GM21447 (cell line): ENCODE data around the gene CPB1.

Experiments used
- ATAC-seq: cut with Tn5 transposase; IDR thresholded peaks from one replicate; pipeline ENCODE4 v1.9.1; 2021; ENCODE audit not compliant: unreplicated experiment

CPB1 gene

DNA sequence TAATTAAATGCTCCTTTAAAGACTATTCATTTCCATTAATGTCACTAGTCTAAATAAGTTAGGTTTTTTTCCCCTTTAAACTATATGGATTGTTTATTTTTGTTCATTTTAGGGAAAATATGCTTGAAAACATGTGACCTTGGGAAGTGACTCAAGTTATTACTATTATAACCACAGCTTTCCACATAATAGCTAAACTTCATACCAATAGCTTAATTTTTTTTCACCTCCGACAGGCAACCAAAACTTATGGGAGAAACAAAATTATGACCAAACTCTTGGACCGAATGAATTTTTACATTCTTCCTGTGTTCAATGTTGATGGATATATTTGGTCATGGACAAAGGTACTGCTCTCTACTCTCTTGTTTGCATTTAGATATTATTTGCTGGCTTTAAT, 53.7 kb downstream of the CPB1 start:
- ATAC-seq = no peak

DNA sequence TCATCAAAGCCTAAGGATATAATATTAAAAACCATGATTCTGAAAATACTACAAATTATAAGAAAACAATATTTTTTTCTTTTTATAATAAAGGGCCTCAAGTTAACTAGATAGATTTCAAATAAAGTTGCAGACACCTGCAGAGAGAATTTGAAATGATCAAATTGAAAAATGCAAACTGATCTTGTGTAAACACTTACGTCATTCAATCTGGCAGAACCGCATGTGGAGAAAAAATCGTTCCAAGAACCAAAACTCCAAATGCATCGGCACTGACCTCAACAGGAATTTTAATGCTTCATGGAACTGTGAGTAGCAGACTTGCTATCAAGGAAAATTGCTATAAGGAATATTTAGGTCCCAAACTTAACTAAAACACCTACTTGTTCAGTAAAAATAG, 54.7 kb downstream of the CPB1 start:
- no peak for ATAC-seq

GRCh38 chr3:148883163-148883562, 55.6 kb downstream of the CPB1 start:
- no peak for ATAC-seq

DNA sequence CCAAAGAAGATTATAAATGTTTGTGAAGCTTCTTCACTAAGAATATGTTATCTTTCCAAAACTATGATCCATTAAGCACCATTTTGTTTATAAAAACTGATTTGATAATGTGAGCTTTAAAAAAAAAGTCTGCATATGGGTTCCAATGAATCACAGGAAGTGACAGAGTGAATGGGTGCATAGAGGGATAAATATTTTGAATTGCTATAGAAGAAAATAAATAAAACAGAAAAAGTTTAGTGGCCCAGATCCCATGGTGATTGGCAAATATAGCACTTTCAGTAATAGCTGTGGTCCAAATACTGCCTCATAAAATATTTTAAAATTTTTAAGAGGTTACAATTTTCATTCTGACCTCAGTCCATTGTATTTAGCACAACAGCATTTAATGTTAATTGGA, 56.6 kb downstream of the CPB1 start:
- ATAC-seq = no peak

DNA sequence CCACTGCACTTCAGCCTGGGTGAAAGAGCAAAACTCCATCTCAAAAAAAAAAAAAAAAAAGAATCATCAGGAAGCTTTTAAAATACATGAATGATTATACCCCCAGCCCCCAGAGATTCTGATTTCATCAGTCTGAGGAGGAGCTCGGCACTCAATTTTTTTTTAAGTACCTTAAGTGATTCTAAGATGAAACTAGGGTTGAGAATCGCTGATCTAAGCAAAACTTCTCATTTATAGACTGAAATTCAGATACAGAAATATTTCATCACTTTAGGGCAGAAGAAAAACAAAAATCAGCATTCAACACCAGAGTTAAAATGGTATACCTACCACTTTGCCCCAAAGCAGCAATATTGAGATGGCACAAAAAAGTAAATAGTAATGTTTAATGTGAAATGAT, 62.2 kb downstream of the CPB1 start:
- ATAC-seq = no peak

DNA sequence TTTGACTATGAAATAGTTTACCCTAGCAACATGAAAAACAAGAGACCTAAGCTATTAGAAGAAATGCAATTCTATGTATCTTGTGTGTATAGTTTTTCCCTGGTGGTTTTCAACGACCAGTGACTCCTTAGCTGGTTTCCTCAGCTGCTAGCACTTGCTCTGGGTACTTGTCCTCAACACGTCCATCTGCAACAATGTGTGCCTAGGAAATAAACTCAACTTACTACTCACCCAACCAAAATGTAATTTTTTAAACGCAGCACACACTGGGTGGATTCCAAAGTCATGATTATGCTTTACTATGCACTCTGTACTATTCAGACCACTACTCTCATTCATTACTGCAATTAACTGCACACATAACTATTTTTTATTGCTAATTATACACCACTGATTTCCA, 68.5 kb downstream of the CPB1 start:
- ATAC-seq = no peak

DNA sequence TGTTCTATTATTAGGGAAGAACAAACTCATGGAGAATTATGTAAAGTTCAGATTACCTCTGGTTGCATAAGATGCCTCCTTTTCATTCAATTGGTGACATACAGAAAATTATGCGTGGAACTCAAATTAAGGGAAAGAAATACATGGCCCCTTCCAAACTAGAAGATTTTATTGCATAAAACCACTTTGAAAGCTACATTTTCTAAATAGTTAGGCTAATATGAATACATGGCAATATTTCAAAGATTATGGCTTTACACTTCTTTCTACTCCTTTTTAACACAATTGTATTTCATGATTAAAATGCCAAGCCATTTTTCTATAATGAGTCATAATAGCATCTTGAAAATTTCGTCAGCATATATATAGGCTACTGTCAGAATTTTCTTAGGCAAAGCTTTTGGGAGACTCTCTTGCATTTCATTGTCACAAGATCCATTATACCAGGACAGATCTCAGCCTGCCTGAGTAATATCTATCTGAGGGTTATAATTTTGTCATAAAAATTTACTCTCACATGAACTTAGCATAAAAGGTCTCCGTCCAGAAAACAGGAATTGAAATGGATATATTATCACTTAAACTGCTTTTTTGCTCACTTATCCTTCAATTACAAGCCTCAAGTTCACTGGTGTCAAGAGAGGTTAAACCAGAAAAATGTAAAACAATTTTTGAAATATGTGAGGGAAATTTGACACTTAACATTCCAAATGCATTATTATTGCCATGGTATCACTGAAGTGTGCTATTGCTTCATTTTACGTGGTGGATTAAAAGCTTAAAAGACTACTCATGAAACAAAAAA, 74.6 kb downstream of the CPB1 start:
- no peak for ATAC-seq

DNA sequence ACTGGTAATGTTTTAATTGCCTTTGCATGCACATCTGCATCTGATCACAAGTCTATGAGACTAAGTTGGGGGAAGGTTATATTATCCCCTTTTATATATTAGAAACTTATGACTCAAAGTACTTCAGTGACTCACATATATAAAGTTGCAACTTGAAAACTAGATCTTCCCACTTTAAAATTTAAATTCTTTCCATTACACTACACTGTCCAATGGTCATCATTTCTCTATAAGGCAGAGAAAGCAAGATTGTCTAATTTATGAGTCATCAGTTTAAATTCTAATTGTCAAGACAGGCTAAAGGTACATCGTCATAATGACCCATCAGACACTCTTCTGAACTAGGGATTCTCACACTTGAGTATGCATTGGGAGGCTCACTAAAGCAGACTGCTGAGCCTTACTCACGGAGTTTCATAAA, 75.4 kb downstream of the CPB1 start:
- no peak for ATAC-seq

DNA sequence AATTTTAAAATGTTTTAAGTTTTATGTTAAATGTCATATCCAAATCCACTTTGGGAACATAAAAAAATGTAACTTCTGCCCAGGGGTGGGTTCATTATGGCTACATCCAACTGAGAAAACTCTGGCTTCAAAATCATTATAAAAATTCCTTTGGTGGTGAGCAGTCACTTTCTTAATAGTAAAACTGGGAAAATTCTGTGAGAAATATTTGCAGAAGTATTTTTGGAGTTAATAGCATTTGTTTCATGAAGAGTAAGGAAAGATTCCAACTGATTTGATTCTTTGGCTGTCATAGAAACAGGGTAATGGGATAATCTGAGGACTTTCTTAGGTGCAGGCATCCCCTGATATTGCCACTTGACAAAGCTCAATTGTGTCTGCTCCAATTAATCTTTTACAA, 76.3 kb downstream of the CPB1 start:
- no peak for ATAC-seq

GRCh38 chr3:148906667-148907066, 79.1 kb downstream of the CPB1 start:
- ATAC-seq = no peak
